ENCODE data around the gene SERPINB6.
A peak's percentile ranks its signal among the peaks of the same experiment; 100 is the strongest.
"Not testable (repeated sequence)": the region's sequence is repeated elsewhere in the genome, so short reads cannot be mapped to it uniquely, and the experiment has no call there.

SERPINB6 gene

DNA sequence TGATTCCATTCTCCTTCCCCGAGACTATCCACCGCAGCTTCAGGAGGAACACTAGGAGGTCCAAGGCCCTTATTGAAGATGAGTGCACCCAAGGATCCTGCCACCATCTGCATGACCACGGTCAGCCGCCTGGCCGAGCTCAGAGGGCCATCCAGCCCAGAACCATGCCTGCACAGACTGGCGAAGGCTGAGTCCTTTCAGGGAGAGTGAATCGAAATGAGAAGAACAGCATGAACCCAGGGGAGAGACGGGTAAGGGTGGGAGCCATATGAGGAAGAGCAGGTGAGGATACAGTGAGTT, 26.3 kb downstream of the SERPINB6 start:
- Mint-ChIP-seq H3K36me3 (ENCODE audit: low read depth) (peaks cover 15% of the 10 kb centered on the region), H3K9me3 (no peaks in the 10 kb centered on the region), H3K27ac (no peak overlapping the region), H3K4me1 (ENCODE audit: low read depth) (peaks cover 45% of the 10 kb centered on the region), H3K27me3 (no peaks in the 10 kb centered on the region), H3K4me3 (no peak overlapping the region)

- Mint-ChIP-seq H3K36me3 (ENCODE audit: low read depth) (peaks cover 17% of the 10 kb centered on the region), H3K4me1 (ENCODE audit: low read depth) (peaks cover 49% of the 10 kb centered on the region), H3K9me3 (no peaks in the 10 kb centered on the region), H3K27ac (no peak overlapping the region), H3K27me3 (no peaks in the 10 kb centered on the region), H3K4me3 (no peak overlapping the region)
These were observed 26.8 kb downstream of the SERPINB6 start for GRCh38 chr6:2944405-2945152.

DNA sequence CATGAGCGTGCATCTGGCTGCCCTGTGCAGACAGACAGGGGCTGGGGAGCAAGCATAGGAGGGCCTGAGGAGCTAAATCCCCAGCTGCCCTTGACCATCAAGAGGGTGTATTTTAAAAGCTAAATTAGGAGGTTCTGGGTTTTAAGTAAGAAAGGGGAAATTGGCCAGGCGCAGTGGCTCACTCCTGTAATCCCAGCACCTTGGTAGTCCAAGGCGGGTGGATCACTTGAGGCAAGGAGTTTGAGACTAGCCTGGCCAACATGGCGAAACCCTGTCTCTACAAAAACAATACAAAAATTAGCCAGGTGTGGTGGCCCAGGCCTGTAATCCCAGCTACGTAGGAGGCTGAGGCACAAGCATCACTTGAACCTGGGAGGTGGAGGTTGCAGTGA, 27.8 kb downstream of the SERPINB6 start:
- Mint-ChIP-seq H3K36me3 (ENCODE audit: low read depth) (peaks cover 11% of the 10 kb centered on the region), H3K27me3 (no peaks in the 10 kb centered on the region), H3K4me3 (peak overlapping the region; percentile 61), H3K27ac (peak overlapping the region; percentile 59), H3K4me1 (ENCODE audit: low read depth) (peaks cover 56% of the 10 kb centered on the region), H3K9me3 (no peaks in the 10 kb centered on the region)

DNA sequence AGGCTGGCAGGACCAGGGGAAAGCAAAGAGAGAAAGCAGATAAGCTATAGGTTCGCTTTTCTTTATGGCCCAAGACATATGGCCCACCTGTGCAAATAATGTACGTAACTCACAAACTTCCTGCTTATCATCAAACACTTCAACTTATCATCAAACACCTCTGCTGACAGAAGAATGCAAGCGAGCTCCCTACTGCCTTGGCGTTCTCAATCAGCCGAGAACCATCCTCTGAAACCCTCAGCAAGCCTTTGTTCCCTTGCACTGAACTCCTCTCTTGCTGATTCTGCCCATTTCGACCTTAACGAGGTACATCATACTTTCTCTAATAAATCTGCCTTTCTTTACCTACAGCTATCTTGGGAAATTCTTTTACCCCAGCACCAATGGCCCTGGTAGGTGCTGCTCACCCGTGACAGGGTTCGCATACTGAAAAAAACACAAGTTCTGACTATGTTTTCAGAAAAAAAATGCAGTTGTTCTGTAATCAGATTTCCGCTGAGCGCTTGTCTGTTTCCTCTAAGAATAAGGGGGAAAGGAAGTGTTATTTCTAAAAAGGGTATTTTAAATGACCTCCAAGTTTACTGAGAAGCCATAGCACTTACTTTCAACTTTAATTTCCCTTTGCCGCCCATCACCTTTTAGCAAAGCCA, 28.3 kb downstream of the SERPINB6 start:
- Mint-ChIP-seq H3K27me3 (no peaks in the 10 kb centered on the region), H3K9me3 (no peaks in the 10 kb centered on the region), H3K4me3 (peak overlapping the region; percentile 61), H3K4me1 (ENCODE audit: low read depth) (peaks cover 61% of the 10 kb centered on the region), H3K36me3 (ENCODE audit: low read depth) (peaks cover 11% of the 10 kb centered on the region), H3K27ac (peak overlapping the region; percentile 69)

DNA sequence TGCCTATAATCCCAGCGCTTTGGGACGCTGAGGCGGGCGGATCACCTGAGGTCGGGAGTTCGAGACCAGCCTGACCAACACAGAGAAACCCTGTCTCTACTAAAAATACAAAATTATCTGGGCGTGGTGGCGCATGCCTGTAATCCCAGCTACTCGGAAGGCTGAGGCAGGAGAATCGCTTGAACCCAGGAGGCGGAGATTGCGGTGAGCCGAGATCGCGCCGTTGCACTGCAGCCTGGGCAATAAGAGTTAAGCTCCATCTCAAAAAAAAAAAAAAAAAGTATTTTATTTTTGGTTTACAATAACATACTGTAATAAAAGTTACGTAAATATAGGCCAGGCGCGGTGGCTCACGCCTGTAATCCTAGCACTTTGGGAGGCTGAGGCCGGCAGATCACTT, 29.3 kb downstream of the SERPINB6 start:
- not testable (repeated sequence) for H3K36me3 Mint-ChIP-seq (ENCODE audit: low read depth); H3K4me3 Mint-ChIP-seq; H3K27ac Mint-ChIP-seq; H3K27me3 Mint-ChIP-seq; H3K9me3 Mint-ChIP-seq
- H3K4me1 Mint-ChIP-seq (ENCODE audit: low read depth): peaks cover 70% of the 10 kb centered on the region

DNA sequence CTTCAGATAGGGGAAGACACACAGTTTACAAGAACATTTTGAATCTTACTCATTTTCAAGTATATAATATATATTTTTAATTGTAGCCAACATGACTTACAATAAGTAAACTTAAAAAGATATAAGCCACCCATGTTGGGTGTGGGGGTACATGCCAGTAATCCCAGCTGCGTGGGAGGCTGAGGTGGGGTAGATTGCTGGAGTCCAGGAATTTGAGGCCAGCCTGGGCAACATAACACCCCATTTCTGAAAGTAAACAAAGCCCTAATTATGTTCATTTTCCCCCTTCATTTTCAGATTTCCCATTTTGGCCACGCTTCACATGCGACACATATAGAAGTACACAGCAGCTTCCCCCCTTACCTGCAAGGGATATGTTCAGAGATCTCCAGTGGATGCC, 30.5 kb downstream of the SERPINB6 start:
- H3K27ac Mint-ChIP-seq: peak overlapping the region; percentile 91
- H3K36me3 Mint-ChIP-seq (ENCODE audit: low read depth): peaks cover 11% of the 10 kb centered on the region
- peaks cover 81% of the 10 kb centered on the region for H3K4me1 Mint-ChIP-seq (ENCODE audit: low read depth)
- no peak overlapping the region for H3K4me3 Mint-ChIP-seq
- H3K27me3 Mint-ChIP-seq: no peaks in the 10 kb centered on the region
- peaks cover 5% of the 10 kb centered on the region for H3K9me3 Mint-ChIP-seq

- Mint-ChIP-seq H3K27ac (peak overlapping the region; percentile 91), H3K36me3 (ENCODE audit: low read depth) (peaks cover 11% of the 10 kb centered on the region), H3K9me3 (peaks cover 5% of the 10 kb centered on the region), H3K4me3 (peak overlapping the region; percentile 56), H3K27me3 (no peaks in the 10 kb centered on the region), H3K4me1 (ENCODE audit: low read depth) (peaks cover 79% of the 10 kb centered on the region)
These were observed 31.1 kb downstream of the SERPINB6 start for GRCh38 chr6:2940010-2940850.

- Mint-ChIP-seq H3K9me3 (peaks cover 5% of the 10 kb centered on the region), H3K36me3 (ENCODE audit: low read depth) (peaks cover 11% of the 10 kb centered on the region), H3K4me1 (ENCODE audit: low read depth) (peaks cover 71% of the 10 kb centered on the region), H3K4me3 (no peak overlapping the region), H3K27me3 (no peaks in the 10 kb centered on the region), H3K27ac (peak overlapping the region; percentile 91)
These were observed 31.9 kb downstream of the SERPINB6 start for GRCh38 chr6:2939315-2940009.

- H3K27me3 Mint-ChIP-seq: no peaks in the 10 kb centered on the region
- peak overlapping the region; percentile 42 for H3K27ac Mint-ChIP-seq
- peaks cover 5% of the 10 kb centered on the region for H3K9me3 Mint-ChIP-seq
- H3K4me1 Mint-ChIP-seq (ENCODE audit: low read depth): peaks cover 66% of the 10 kb centered on the region
- H3K36me3 Mint-ChIP-seq (ENCODE audit: low read depth): peaks cover 11% of the 10 kb centered on the region
- H3K4me3 Mint-ChIP-seq: no peak overlapping the region
These were observed 32.7 kb downstream of the SERPINB6 start for GRCh38 chr6:2938632-2939083.

DNA sequence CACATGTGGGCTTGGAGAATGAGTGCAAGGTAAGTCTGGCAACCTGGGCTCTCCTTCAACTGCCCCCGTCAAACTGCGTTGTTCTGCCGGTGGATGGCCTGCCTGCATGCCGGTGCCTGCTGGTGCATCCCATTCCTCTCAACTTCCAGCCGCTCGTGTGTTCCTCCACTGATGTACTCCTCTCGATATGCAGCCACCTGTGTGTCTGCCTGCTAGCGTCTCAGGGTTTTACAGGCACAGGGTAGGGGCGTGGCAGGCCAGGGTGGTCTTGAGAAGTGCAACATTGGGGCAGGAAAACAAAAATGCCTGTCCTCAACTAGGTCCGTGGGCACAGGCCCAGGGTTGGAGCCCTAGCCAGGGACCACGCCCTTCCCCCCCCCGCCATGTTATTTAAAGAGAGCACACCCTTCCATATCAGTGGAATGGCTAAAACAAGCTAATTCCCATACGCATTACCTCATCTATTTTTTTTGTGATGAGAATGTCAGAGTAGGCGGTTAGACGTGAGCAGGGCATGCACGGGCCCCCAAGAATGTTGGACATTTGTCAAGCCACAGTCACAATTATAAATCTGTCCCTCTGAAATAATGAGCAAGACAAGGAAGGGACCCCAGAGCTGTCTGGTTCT, 33.2 kb downstream of the SERPINB6 start:
- Mint-ChIP-seq H3K27me3 (no peaks in the 10 kb centered on the region), H3K9me3 (peaks cover 5% of the 10 kb centered on the region), H3K4me1 (ENCODE audit: low read depth) (peaks cover 61% of the 10 kb centered on the region), H3K36me3 (ENCODE audit: low read depth) (peaks cover 11% of the 10 kb centered on the region), H3K27ac (peak overlapping the region; percentile 74), H3K4me3 (no peak overlapping the region)

GRCh38 chr6:2937627-2938003, 33.8 kb downstream of the SERPINB6 start:
- Mint-ChIP-seq H3K4me3 (peak overlapping the region; percentile 62), H3K27me3 (no peaks in the 10 kb centered on the region), H3K27ac (peak overlapping the region; percentile 74), H3K4me1 (ENCODE audit: low read depth) (peaks cover 56% of the 10 kb centered on the region), H3K9me3 (peaks cover 5% of the 10 kb centered on the region), H3K36me3 (ENCODE audit: low read depth) (peaks cover 11% of the 10 kb centered on the region)

DNA sequence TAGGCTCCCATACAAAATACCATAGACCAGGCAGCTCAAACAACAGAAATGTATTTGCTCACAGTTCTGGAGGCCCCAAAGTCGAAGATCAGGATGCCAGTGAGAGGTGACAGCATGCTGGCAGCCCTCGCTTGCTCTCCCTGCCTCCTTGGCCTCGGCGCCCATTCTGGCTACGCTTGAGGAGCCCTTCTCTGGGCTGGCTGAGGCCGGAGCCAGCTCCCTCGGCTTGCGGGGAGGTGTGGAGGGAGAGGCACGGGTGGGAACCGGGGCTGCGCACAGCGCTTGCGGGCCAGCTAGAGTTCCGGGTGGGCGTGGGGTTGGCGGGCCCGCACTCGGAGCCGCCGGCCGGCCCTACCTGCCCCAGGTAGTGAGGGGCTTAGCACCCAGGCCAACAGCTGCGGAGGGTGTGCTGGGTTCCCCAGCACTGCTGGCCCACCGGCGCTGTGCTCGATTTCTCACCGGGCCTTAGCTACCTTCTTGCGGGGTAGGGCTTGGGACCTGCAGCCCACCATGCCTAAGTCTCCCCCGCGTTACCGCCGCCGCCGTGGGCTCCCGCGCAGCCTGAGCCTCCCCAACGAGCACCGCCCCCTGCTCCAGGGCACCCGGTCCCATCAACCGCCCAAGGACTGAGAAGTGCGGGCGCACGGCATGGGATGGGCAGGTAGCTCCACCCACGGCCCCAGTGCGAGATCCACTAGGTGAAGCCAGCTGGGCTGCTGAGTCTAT, 35.6 kb downstream of the SERPINB6 start:
- no peak overlapping the region for H3K27ac Mint-ChIP-seq
- H3K9me3 Mint-ChIP-seq: peaks cover 5% of the 10 kb centered on the region
- H3K4me1 Mint-ChIP-seq (ENCODE audit: low read depth): peaks cover 51% of the 10 kb centered on the region

GRCh38 chr6:2934057-2934456, 37.3 kb downstream of the SERPINB6 start:
- no peak overlapping the region for H3K4me3 Mint-ChIP-seq
- peaks cover 7% of the 10 kb centered on the region for H3K36me3 Mint-ChIP-seq (ENCODE audit: low read depth)
- no peak overlapping the region for H3K27ac Mint-ChIP-seq
- peaks cover 5% of the 10 kb centered on the region for H3K9me3 Mint-ChIP-seq
- H3K4me1 Mint-ChIP-seq (ENCODE audit: low read depth): peaks cover 40% of the 10 kb centered on the region
- H3K27me3 Mint-ChIP-seq: no peaks in the 10 kb centered on the region

More for the DNA sequence above, 35.6 kb downstream of the SERPINB6 start:
- Mint-ChIP-seq H3K36me3 (ENCODE audit: low read depth) (peaks cover 11% of the 10 kb centered on the region), H3K27me3 (no peaks in the 10 kb centered on the region), H3K4me3 (no peak overlapping the region)

- not testable (repeated sequence) for H3K27ac Mint-ChIP-seq
- H3K4me1 Mint-ChIP-seq (ENCODE audit: low read depth): peaks cover 30% of the 10 kb centered on the region
These were observed 38.5 kb downstream of the SERPINB6 start for GRCh38 chr6:2932911-2933310.

More at GRCh38 chr6:2932911-2933310, 38.5 kb downstream of the SERPINB6 start:
- not testable (repeated sequence) for H3K9me3 Mint-ChIP-seq; H3K36me3 Mint-ChIP-seq (ENCODE audit: low read depth); H3K4me3 Mint-ChIP-seq; H3K27me3 Mint-ChIP-seq
